ENCODE results near the gene IGFBP6.

IGFBP6 gene

GRCh38 chr12:53056901-53057300 is 40.6 kb upstream of the IGFBP6 start:
- H3K9ac ChIP-seq (ENCODE audit: low read length) = no peak overlapping the region
- no peak for DNase-seq
- peaks cover 19% of the 10 kb centered on the region for H3K27me3 ChIP-seq (replicated peaks; ENCODE audit: insufficient read depth, low read length)
- H2AFZ ChIP-seq (ENCODE audit: low read length) = no peak overlapping the region
- 0 out of 2 replicates have a peak, but pooled peaks cover 5% of the 10 kb centered on the region for H3K4me1 ChIP-seq (ENCODE audit: low read length)
- no peaks in the 10 kb centered on the region for H3K9me3 ChIP-seq (replicated peaks; ENCODE audit: insufficient read depth, low read length)
- no peak for TF ChIP-seq EZH2phosphoT487 (IDR thresholded peaks at IDR 0.05; ENCODE audit: low read length)
- no peak for TF ChIP-seq CTCF (IDR thresholded peaks at IDR 0.05; ENCODE audit: low read length)
- no peak for TF ChIP-seq EZH2 (optimal IDR thresholded peaks at IDR 0.05; ENCODE audit: low read depth, low read length)
- H3K4me3 ChIP-seq (ENCODE audit: low read length) = no peak overlapping the region
- no peak overlapping the region for H3K4me2 ChIP-seq (ENCODE audit: low read depth, low read length)
- H3F3A ChIP-seq (ENCODE audit: insufficient read depth, low read length) = peaks cover 7% of the 10 kb centered on the region; the same call in 1 of the 2 replicates
- no peaks in the 10 kb centered on the region for H3K79me2 ChIP-seq (ENCODE audit: low read length)
- H3K27ac ChIP-seq (ENCODE audit: low read length) = no peak overlapping the region
- no peaks in the 10 kb centered on the region for H3K36me3 ChIP-seq (replicated peaks; ENCODE audit: insufficient read depth, low read length)
- no peaks in the 10 kb centered on the region for H3K9me2 ChIP-seq (replicated peaks; ENCODE audit: insufficient read depth, low read length)
- no peaks in the 10 kb centered on the region for H4K20me1 ChIP-seq (ENCODE audit: insufficient read depth, low read length)

DNA sequence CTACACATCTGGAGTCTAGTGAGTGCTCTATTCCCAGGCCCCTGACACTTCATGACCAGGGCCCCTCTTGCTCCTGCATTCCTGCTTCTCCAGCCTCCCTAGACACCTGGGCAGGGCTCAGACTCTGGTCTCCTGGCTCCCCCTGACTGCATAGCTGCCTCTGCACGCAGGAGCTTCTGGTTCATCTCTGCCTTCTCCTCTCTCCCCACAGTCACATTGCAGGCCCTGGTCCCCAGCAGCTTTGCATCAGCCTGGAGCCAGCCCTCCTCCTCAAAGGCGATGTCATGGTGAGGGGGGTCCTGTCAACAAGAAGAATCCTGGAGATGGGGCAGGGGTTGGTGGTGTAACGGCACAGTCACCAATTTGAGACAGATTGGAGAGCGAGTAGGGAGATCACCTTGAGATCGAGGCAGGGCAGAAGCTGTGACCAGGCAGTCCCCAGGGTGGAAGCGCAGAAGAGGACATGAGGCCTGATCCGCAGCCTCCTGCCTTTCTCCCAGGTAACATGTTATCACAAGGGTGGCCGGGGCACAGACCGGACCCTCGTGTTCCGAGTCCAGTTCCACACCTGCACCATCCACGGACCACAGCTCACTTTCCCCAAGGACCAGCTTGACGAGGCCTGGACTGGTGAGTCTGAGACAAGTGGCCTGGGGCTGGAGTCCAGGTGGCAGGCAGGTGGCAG is 39.5 kb upstream of the IGFBP6 start:
- no peak for TF ChIP-seq EZH2 (optimal IDR thresholded peaks at IDR 0.05; ENCODE audit: low read depth, low read length)
- no peak for TF ChIP-seq EZH2phosphoT487 (IDR thresholded peaks at IDR 0.05; ENCODE audit: low read length)
- no peak for TF ChIP-seq CTCF (IDR thresholded peaks at IDR 0.05; ENCODE audit: low read length)
- H3K4me2 ChIP-seq (ENCODE audit: low read depth, low read length) = no peak overlapping the region
- peaks cover 7% of the 10 kb centered on the region; the same call in 1 of the 2 replicates for H3F3A ChIP-seq (ENCODE audit: insufficient read depth, low read length)
- H3K4me3 ChIP-seq (ENCODE audit: low read length) = no peak overlapping the region
- no peak overlapping the region for H3K27ac ChIP-seq (ENCODE audit: low read length)
- H4K20me1 ChIP-seq (ENCODE audit: insufficient read depth, low read length) = no peaks in the 10 kb centered on the region
- no peak overlapping the region for H2AFZ ChIP-seq (ENCODE audit: low read length)
- DNase-seq = no peak
- no peak overlapping the region for H3K9ac ChIP-seq (ENCODE audit: low read length)
- H3K27me3 ChIP-seq (replicated peaks; ENCODE audit: insufficient read depth, low read length) = peaks cover 19% of the 10 kb centered on the region
- 0 out of 2 replicates have a peak, but pooled peaks cover 5% of the 10 kb centered on the region for H3K4me1 ChIP-seq (ENCODE audit: low read length)
- H3K79me2 ChIP-seq (ENCODE audit: low read length) = no peaks in the 10 kb centered on the region
- H3K9me2 ChIP-seq (replicated peaks; ENCODE audit: insufficient read depth, low read length) = no peaks in the 10 kb centered on the region
- no peaks in the 10 kb centered on the region for H3K36me3 ChIP-seq (replicated peaks; ENCODE audit: insufficient read depth, low read length)
- no peaks in the 10 kb centered on the region for H3K9me3 ChIP-seq (replicated peaks; ENCODE audit: insufficient read depth, low read length)

- H2AFZ ChIP-seq (ENCODE audit: low read length) = no peak overlapping the region
- no peaks in the 10 kb centered on the region for H3K4me1 ChIP-seq (ENCODE audit: low read length)
- H3K36me3 ChIP-seq (replicated peaks; ENCODE audit: insufficient read depth, low read length) = no peaks in the 10 kb centered on the region
- no peaks in the 10 kb centered on the region for H3K9me3 ChIP-seq (replicated peaks; ENCODE audit: insufficient read depth, low read length)
- H3K27me3 ChIP-seq (replicated peaks; ENCODE audit: insufficient read depth, low read length) = peaks cover 19% of the 10 kb centered on the region
- no peak for DNase-seq
- H3K9ac ChIP-seq (ENCODE audit: low read length) = no peak overlapping the region
- peaks cover 4% of the 10 kb centered on the region; the same call in 1 of the 2 replicates for H3F3A ChIP-seq (ENCODE audit: insufficient read depth, low read length)
- no peak overlapping the region for H3K4me3 ChIP-seq (ENCODE audit: low read length)
- no peak overlapping the region for H3K27ac ChIP-seq (ENCODE audit: low read length)
- no peaks in the 10 kb centered on the region for H3K9me2 ChIP-seq (replicated peaks; ENCODE audit: insufficient read depth, low read length)
- H3K79me2 ChIP-seq (ENCODE audit: low read length) = no peaks in the 10 kb centered on the region
- H4K20me1 ChIP-seq (ENCODE audit: insufficient read depth, low read length) = no peaks in the 10 kb centered on the region
- H3K4me2 ChIP-seq (ENCODE audit: low read depth, low read length) = no peak overlapping the region
- TF ChIP-seq CTCF (IDR thresholded peaks at IDR 0.05; ENCODE audit: low read length) (no peak), EZH2 (optimal IDR thresholded peaks at IDR 0.05; ENCODE audit: low read depth, low read length) (no peak), EZH2phosphoT487 (IDR thresholded peaks at IDR 0.05; ENCODE audit: low read length) (no peak)
Observed at GRCh38 chr12:53058674-53059433, 38.6 kb upstream of the IGFBP6 start.
